KBM-7 (cell line): ENCODE results near the gene SEMA4C.

ENCODE experiments used
- DNase-seq: peaks from one replicate; pipeline ENCODE4 v3.0.0-alpha.2; 2015
- in situ Hi-C: fragments of 300-500 bp; cut with MboI; formaldehyde crosslinking; loops from 2 replicates; pipeline ENCODE4 v1.14.3; 2020; ENCODE audit warnings: low sequenced_read_pairs, low pct_unique_long_range_greater_than_20kb, mixed read lengths

Gene SEMA4C

DNA sequence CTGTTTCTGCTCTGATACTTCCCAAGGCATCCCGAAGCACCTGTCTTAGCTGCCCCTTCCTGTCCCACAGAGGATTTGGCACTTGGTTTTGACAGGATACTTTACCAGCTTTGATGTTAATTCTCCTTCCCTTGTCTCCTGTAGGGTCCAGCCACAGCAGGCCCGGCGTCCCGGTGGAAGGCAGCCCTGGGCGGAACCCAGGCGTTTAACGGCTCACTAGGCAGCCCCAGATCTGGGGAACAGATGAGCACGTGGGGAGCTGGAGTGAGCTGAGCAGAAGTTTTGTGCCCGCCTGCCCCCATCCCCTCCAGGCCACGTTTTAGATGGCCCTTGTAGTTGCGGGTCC is 37.5 kb downstream of the SEMA4C start:
- DNase-seq = no peak
- in situ Hi-C loops = no loop called here

- in situ Hi-C loops = no loop called here
- no peak for DNase-seq
Observed at GRCh38 chr2:96831679-96832078, 38.2 kb downstream of the SEMA4C start.

GRCh38 chr2:96830044-96830562 is 39.8 kb downstream of the SEMA4C start:
- DNase-seq = no peak
- in situ Hi-C loops = no loop called here

DNA sequence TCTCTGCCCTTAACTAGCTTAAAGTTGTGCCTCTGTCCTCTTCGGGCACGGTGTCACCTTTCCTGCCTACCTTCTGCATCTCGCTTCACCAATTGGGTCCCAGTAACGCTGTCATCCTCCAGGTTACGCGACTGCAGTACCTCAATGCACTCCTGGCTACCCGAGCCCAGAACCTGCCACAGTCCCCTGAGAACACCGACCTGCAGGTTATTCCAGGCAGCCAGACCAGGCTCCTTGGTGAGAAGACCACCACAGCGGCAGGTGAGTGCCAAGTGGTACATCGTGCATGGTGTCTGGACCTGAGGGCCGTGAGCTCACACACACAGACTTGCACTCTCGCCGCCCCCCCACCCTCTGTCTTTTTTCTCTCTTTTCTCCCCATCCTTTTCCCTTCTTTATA is 41.0 kb downstream of the SEMA4C start:
- no peak for DNase-seq
- in situ Hi-C loops = no loop called here

GRCh38 chr2:96828436-96828835 is 41.4 kb downstream of the SEMA4C start:
- in situ Hi-C loops = no loop called here
- DNase-seq = no peak

- DNase-seq = no peak
- in situ Hi-C loops = no loop called here
Observed at GRCh38 chr2:96826546-96827278, 43.2 kb downstream of the SEMA4C start.

GRCh38 chr2:96825057-96825456 is 44.8 kb downstream of the SEMA4C start:
- in situ Hi-C loops = no loop called here

DNA sequence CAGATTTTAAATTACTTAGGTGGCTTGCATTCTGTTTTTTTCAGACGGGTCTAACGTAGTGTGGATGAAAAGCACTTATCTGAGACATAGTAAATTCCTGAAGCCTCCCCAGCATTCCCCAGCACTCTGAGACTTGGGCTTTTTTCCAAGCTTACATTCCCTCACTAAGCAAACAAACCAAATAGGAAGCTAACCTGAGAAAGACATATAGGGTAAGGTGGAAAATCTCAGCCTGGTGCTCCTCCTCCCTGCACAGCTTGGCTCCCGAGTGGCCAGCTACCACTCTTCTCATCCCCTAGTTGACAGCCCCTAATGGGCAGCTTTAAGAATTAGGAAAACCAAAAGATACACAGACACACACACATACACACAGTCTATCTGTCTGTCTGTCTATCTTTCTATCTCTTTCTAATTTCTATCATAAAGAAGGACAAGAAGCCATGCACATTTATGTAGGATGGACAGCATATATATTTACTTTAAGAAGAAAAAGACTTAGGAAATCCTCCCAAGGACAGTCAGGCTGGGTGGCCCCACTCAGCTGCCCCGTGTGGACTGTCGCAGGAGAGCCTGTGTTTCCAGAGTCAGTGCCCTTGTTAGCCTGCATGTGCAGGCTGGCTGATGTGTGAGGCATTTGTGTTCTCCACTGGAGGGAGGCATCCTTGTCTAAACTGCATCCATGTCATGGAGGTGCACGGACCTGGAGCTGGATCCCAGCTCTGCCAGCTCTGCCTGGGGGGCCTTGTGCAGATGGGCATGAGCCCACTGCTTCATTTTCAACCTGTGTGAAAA is 45.6 kb downstream of the SEMA4C start:
- no peak for DNase-seq
- in situ Hi-C loops = no loop called here

More at GRCh38 chr2:96825057-96825456, 44.8 kb downstream of the SEMA4C start:
- no peak for DNase-seq

DNA sequence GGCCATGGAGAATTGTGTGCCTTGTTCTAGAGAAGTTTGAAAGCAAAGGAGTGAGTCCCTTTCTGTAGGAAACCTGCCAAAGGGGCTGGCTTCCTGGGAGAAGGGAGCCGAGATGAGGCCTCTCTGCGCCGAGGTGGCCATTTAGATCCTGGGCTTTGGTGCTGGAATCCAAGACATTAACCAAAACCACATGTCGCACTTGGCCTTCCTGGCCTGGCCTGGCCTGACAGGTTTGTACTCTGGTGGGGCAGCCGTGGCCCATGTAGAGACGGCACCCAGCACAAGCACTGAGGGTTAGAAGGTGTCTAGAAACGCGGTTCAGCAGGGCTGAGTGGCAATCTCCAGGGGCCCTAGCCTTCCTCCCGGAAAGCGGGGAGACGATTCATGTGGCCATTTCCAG is 46.7 kb downstream of the SEMA4C start:
- in situ Hi-C loops = no loop called here

DNA sequence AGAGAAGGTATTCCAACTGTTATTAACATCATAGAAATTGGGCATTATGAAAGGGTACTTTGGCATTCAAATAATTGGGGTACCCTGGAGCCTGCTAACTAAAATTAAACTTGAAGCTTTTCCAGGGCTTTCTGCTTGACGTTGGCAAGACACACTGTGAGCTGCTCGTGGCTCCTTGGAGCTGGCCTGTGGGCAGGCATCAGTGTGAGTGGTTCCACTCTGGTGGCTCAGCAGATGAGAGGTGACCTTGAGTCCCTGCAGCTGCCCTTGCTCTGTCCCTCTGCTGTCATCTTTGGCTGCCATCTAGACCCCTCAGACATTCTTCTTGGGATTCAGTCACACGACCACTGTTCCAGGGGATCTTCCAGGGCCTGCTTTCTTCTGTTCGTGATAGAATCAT is 47.1 kb downstream of the SEMA4C start:
- in situ Hi-C loops = no loop called here
- no peak for DNase-seq

More for the DNA sequence above, 46.7 kb downstream of the SEMA4C start:
- DNase-seq = no peak

GRCh38 chr2:96821113-96821675 is 48.7 kb downstream of the SEMA4C start:
- in situ Hi-C loops = no loop called here
- DNase-seq = no peak

- no peak for DNase-seq
- in situ Hi-C loops = no loop called here
Observed at GRCh38 chr2:96819876-96820511, 49.9 kb downstream of the SEMA4C start.

GRCh38 chr2:96819128-96819875 is 50.6 kb downstream of the SEMA4C start:
- in situ Hi-C loops = no loop called here
- DNase-seq = no peak

- in situ Hi-C loops = no loop called here
Observed at GRCh38 chr2:96817882-96818281, 52.0 kb downstream of the SEMA4C start.

DNA sequence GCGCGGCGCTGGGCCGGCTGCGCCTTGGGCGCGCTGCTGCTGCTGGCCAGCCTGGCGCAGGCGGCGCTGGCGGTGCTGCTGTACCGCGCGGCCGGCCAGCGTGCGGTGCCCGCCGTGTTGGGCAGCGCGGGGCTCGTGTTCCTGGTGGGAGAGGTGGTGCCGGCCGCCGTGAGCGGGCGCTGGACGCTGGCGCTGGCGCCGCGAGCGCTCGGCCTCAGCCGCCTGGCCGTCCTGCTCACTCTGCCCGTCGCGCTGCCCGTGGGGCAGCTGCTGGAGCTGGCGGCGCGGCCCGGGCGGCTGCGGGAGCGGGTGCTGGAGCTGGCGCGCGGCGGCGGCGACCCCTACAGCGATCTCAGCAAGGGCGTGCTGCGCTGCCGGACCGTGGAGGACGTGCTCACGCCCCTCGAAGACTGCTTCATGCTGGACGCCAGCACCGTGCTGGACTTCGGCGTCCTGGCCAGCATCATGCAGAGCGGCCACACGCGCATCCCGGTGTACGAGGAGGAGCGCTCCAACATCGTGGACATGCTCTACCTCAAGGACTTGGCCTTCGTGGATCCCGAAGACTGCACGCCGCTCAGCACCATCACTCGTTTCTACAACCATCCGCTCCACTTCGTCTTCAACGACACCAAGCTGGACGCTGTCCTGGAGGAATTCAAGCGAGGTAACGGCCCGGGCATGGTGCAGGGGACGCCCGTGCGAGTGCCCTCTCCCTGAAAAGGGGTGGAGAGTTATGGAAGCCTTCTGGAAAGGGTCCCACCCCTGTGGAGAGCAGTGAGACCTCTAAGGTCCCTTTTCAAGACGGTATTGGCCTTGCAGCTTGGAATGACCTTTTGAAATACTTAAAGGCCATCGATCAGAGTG is 52.8 kb downstream of the SEMA4C start:
- DNase-seq = peak; percentile 30
- in situ Hi-C loops = no loop called here

More at GRCh38 chr2:96817882-96818281, 52.0 kb downstream of the SEMA4C start:
- DNase-seq = no peak

GRCh38 chr2:96816127-96816835 is 53.6 kb downstream of the SEMA4C start, which contains the start of gene CNNM3:
CNNM3 (plus strand) TSS chr2:96816268; CDS start chr2:96816278, 10 bp downstream.
- DNase-seq = peak; percentile 89
- in situ Hi-C loops = no loop called here

GRCh38 chr2:96815326-96816126 is 54.4 kb downstream of the SEMA4C start:
- in situ Hi-C loops = no loop called here
- DNase-seq = peak; percentile 56
